HepG2 (cell line): ENCODE measurements around the gene KIF15.

Experiments
- PHF21A ChIP-seq: sonication (generic); formaldehyde crosslinking; IDR thresholded peaks from 2 replicates; pipeline ENCODE4 v1.5.0; 2020; ENCODE audit warnings: mild to moderate bottlenecking, missing genetic modification reagents
- TF ChIP-seq, protein P1 (sequence below): IDR thresholded peaks from 2 replicates; pipeline ENCODE4 v1.6.1; 2012; ENCODE audit warnings: inconsistent platforms

DNA sequence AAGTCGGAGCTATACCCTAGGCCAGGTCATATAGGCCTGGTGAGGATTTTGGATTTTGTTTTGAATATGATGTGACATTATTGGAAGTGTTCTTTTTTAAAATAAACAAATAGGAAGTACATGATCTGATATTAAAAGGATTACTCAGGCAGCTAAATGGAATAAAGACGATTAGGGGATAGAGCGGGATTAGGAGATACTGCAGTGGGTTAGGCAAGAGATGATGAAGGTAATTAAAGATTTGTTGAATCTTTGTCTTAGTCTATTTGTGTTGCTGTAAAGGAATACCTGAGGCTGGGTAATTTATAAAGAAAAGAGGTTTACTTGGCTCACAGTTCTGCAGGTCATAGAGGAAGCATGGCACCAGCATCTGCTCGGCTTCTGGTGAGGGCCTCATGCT lies 21.3 kb downstream of the KIF15 start:
- TF ChIP-seq PHF21A: no peak
- TF ChIP-seq, protein P1, sequence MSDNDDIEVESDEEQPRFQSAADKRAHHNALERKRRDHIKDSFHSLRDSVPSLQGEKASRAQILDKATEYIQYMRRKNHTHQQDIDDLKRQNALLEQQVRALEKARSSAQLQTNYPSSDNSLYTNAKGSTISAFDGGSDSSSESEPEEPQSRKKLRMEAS: no peak
